HL-60 (cell line): Measurements from ENCODE around the gene STK24.

ENCODE experiments used
- DNase-seq, 2 experiments: peaks; one replicate each; pipeline ENCODE4 v3.0.0-alpha.2; 2010 to 2020; ENCODE audit warnings: low read depth in 1 of 2, low spot score in 1 of 2
- H3K27ac ChIP-seq: fragments of 250-450 bp; sonication (Bioruptor Pico); replicated peaks from 2 replicates; pipeline ENCODE4 v1.5.1; 2020; ENCODE audit warnings: mild to moderate bottlenecking, moderate library complexity
- H3K27me3 ChIP-seq: fragments of 250-450 bp; sonication (Bioruptor Pico); 2 replicates; pipeline ENCODE4 v1.5.1; 2021; ENCODE audit warnings: mild to moderate bottlenecking, moderate library complexity; ENCODE audit not compliant: insufficient read depth, poor library complexity, severe bottlenecking
- H3K4me3 ChIP-seq: replicated peaks from 2 replicates; pipeline ENCODE4 v1.5.1; 2011; ENCODE audit warnings: mild to moderate bottlenecking, control low read depth, low read length; ENCODE audit not compliant: insufficient read depth
- GABPA ChIP-seq: IDR thresholded peaks from 2 replicates; pipeline ENCODE4 v1.6.1; 2012; ENCODE audit warnings: low read depth
- POLR2AphosphoS5 ChIP-seq: IDR thresholded peaks from 2 replicates; pipeline ENCODE4 v1.6.1; 2012; ENCODE audit warnings: low read depth
- SPI1 ChIP-seq: IDR thresholded peaks from 2 replicates; pipeline ENCODE4 v1.6.1; 2012; ENCODE audit warnings: low read depth, mild to moderate bottlenecking, borderline replicate concordance
- TF ChIP-seq, protein P1 (sequence below): IDR thresholded peaks from one replicate; pipeline ENCODE4 v1.5.1; 2011; ENCODE audit warnings: low read length, control low read depth, inconsistent platforms; ENCODE audit not compliant: insufficient read depth
- TF ChIP-seq, protein P2 (sequence below): IDR thresholded peaks from 2 replicates; pipeline ENCODE4 v1.6.1; 2012; ENCODE audit warnings: low read depth; ENCODE audit not compliant: insufficient replicate concordance

STK24 gene

DNA sequence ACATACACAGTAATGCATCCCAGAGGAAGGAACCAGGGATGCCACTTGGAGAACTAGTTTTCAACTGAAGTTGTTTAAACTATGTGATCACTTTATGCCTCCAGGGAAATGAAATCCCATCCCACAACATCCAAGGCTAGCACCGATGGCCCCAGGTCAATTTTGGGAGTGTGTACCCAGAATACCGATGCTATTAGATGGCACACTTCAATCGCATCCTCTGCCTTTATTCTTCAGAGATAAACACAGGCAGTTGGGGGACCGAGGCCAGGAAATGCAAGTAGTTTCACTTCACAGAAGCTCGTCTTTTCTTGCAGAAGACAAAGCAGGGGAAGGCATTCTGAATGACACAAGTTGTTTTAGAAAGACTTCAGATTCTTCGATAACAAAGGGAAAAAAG, 13.8 kb downstream of the STK24 start:
- Histone ChIP-seq H3K27me3 (no peaks in the 10 kb centered on the region), H3K4me3 (no peak overlapping the region), H3K27ac (no peak overlapping the region)
- no peak for DNase-seq
- TF ChIP-seq GABPA (no peak), POLR2AphosphoS5 (no peak), SPI1 (no peak)
- TF ChIP-seq, protein P1, sequence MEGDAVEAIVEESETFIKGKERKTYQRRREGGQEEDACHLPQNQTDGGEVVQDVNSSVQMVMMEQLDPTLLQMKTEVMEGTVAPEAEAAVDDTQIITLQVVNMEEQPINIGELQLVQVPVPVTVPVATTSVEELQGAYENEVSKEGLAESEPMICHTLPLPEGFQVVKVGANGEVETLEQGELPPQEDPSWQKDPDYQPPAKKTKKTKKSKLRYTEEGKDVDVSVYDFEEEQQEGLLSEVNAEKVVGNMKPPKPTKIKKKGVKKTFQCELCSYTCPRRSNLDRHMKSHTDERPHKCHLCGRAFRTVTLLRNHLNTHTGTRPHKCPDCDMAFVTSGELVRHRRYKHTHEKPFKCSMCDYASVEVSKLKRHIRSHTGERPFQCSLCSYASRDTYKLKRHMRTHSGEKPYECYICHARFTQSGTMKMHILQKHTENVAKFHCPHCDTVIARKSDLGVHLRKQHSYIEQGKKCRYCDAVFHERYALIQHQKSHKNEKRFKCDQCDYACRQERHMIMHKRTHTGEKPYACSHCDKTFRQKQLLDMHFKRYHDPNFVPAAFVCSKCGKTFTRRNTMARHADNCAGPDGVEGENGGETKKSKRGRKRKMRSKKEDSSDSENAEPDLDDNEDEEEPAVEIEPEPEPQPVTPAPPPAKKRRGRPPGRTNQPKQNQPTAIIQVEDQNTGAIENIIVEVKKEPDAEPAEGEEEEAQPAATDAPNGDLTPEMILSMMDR: no peak

DNA sequence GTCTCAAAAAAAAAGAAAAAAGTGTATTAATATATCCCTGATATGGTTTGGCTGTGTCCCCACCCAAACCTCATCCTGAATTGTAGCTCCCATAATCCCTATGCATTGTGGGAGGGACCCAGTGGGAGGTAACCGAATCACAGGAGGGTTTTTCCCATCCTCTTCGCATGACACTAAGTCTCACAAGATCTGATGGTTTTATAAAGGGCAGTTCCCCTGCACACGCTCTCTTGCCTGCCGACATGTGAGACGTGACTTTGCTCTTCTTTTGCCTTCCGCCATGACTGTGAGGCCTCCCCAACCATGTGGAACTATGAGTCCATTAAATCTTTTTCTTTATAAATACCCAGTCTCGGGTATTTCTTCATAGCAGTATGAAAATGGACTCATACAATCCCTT, 17.7 kb downstream of the STK24 start:
- no peak for DNase-seq
- no peak overlapping the region for H3K4me3 ChIP-seq
- no peak overlapping the region for H3K27ac ChIP-seq
- no peaks in the 10 kb centered on the region for H3K27me3 ChIP-seq
- TF ChIP-seq, protein P1: no peak
- TF ChIP-seq GABPA: no peak

DNA sequence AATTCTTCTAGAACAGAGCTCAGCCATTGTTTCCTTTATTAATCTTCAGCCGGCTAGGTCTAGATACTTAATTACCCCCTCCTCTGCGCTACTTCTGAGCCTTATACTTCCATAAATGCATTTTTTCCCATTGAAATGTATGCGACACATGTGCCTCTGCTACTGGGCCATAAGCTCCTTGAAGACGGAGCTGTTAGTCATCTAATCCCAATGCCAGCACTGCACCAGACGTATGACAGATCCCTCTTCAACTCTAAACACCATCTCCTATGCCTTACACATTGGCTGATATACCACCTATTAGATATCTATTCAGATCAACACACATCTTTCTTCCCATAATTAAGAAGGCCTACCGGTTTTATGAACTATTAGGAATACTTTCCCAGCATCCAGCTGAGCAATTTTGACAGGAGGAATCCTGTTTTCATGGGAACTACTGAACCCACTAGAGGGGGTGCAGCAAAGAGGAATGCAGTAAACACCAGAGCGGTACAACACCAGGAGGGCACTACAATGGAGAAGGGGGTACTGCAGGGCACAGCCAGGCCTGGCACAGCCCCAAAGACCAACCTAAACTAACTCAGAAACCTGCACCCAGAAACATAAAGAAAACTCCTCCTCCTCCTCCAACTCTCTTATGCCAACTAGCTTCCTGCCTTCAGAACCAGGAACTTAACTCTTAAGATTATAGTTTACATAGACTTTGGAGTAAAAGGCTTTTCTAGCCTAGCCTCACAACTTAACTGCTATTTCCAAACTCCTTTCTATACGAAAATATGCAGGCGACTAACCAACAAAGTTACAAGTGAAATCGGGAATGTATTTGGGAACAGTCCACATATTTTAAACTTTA, 18.7 kb downstream of the STK24 start:
- H3K4me3 ChIP-seq: no peak overlapping the region
- no peaks in the 10 kb centered on the region for H3K27me3 ChIP-seq
- no peak overlapping the region for H3K27ac ChIP-seq
- TF ChIP-seq GABPA (no peak), POLR2AphosphoS5 (no peak), SPI1 (no peak)
- TF ChIP-seq, protein P1: no peak
- TF ChIP-seq, protein P2, sequence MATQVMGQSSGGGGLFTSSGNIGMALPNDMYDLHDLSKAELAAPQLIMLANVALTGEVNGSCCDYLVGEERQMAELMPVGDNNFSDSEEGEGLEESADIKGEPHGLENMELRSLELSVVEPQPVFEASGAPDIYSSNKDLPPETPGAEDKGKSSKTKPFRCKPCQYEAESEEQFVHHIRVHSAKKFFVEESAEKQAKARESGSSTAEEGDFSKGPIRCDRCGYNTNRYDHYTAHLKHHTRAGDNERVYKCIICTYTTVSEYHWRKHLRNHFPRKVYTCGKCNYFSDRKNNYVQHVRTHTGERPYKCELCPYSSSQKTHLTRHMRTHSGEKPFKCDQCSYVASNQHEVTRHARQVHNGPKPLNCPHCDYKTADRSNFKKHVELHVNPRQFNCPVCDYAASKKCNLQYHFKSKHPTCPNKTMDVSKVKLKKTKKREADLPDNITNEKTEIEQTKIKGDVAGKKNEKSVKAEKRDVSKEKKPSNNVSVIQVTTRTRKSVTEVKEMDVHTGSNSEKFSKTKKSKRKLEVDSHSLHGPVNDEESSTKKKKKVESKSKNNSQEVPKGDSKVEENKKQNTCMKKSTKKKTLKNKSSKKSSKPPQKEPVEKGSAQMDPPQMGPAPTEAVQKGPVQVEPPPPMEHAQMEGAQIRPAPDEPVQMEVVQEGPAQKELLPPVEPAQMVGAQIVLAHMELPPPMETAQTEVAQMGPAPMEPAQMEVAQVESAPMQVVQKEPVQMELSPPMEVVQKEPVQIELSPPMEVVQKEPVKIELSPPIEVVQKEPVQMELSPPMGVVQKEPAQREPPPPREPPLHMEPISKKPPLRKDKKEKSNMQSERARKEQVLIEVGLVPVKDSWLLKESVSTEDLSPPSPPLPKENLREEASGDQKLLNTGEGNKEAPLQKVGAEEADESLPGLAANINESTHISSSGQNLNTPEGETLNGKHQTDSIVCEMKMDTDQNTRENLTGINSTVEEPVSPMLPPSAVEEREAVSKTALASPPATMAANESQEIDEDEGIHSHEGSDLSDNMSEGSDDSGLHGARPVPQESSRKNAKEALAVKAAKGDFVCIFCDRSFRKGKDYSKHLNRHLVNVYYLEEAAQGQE: no peak
- no peak for DNase-seq

DNA sequence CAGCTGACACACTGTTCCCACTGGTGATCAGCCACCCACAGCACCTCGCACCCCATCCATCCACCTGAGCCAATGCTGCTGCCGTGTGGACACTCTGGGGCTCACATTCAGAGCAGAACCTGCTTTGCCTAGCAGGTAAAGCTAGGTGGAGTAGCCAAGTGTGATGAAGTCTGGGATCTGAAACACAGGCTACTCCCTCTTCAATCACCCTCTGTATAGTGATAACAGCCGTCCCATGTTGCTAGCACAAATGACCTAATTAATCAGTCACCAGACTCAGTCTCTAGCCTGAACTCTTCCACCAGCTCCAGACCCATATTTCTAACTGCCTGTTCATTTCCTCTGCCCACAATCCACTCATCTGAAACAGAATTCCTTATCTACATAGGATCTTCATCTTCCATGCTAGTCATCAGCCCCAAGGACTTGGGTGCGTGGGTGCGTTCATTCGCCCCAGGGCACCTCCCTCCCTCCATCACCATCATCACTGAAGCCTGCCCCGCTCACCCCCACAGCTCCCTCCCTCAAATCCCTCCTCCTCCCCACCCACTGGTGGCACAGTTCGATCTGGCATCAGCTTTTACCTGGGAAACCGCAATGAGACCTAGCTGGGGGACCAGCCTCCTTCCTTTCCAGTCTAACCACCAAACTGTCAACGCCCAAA, 19.8 kb downstream of the STK24 start:
- Histone ChIP-seq H3K27me3 (no peaks in the 10 kb centered on the region), H3K27ac (no peak overlapping the region), H3K4me3 (no peak overlapping the region)
- no peak for DNase-seq
- TF ChIP-seq, protein P1: no peak
- no peak for TF ChIP-seq SPI1
- no peak for TF ChIP-seq GABPA
- TF ChIP-seq, protein P2: no peak
- no peak for TF ChIP-seq POLR2AphosphoS5
